Endodermal cell (in vitro differentiated cells): ENCODE results near the gene GRID1. TPM values are rescaled to one million over a fixed set of nuclear protein-coding genes. Genes with fewer than 3 reads are reported as not detected.

Experiments used
- DNase-seq: peaks from one replicate; pipeline ENCODE4 v3.0.0-alpha.2; 2017
- H3K27ac ChIP-seq: 2 replicates; pipeline ENCODE4 v1.5.1; 2013; ENCODE audit warnings: mild to moderate bottlenecking, low read depth, low read length, moderate library complexity
- H3K27me3 ChIP-seq: 2 replicates; pipeline ENCODE4 v1.6.1; 2013; ENCODE audit warnings: mild to moderate bottlenecking, low read length, moderate library complexity; ENCODE audit not compliant: insufficient read depth, control insufficient read depth, poor library complexity, severe bottlenecking
- H3K36me3 ChIP-seq: 2 replicates; pipeline ENCODE4 v1.7.0; 2013; ENCODE audit warnings: mild to moderate bottlenecking, low read length, moderate library complexity; ENCODE audit not compliant: control insufficient read depth, insufficient read depth
- H3K4me1 ChIP-seq: one replicate; pipeline ENCODE4 v1.7.0; 2013; ENCODE audit warnings: low read length; ENCODE audit not compliant: control insufficient read depth, insufficient read depth
- H3K4me3 ChIP-seq: 2 replicates; pipeline ENCODE4 v1.5.1; 2013; ENCODE audit warnings: mild to moderate bottlenecking, low read length, moderate library complexity
- H3K9ac ChIP-seq: 2 replicates; pipeline ENCODE4 v1.6.1; 2013; ENCODE audit warnings: mild to moderate bottlenecking, low read length, moderate library complexity; ENCODE audit not compliant: poor library complexity, severe bottlenecking; ENCODE audit errors: extremely low read depth
- H3K9me3 ChIP-seq: 2 replicates; pipeline ENCODE4 v1.6.1; 2013; ENCODE audit warnings: mild to moderate bottlenecking, low read length, moderate library complexity; ENCODE audit not compliant: control insufficient read depth
- H3K27ac Mint-ChIP-seq: 2 replicates; pipeline ENCODE4 v1.8.0; 2020; ENCODE audit warnings: mixed read lengths
- H3K27me3 Mint-ChIP-seq: 2 replicates; pipeline ENCODE4 v1.8.0; 2021; ENCODE audit warnings: mild to moderate bottlenecking, mixed read lengths; ENCODE audit not compliant: insufficient read depth
- H3K36me3 Mint-ChIP-seq: 2 replicates; pipeline ENCODE4 v1.8.0; 2020; ENCODE audit warnings: low read depth, mixed read lengths
- H3K4me1 Mint-ChIP-seq: 2 replicates; pipeline ENCODE4 v1.8.0; 2020; ENCODE audit warnings: mixed read lengths
- H3K4me3 Mint-ChIP-seq: 2 replicates; pipeline ENCODE4 v1.8.0; 2020; ENCODE audit warnings: mild to moderate bottlenecking, moderate library complexity, mixed read lengths
- H3K9me3 Mint-ChIP-seq: 2 replicates; pipeline ENCODE4 v1.8.0; 2020; ENCODE audit warnings: mild to moderate bottlenecking, mixed read lengths
- WGBS, 2 experiments: methylation state at CpG; one replicate each; pipeline versions ENCODE4 v1.1.5 to v1.1.7; 2013; ENCODE audit warnings: missing lambda C conversion rate in 2 of 2, mixed read lengths in 1 of 2; ENCODE audit not compliant: insufficient coverage in 1 of 2, insufficient read length in 1 of 2; 5-methylcytosine and 5-hydroxymethylcytosine counted together
- total RNA-seq, 2 donors: library from RNA; stranded (reverse); fragmentation: NEBNext Ultra II Directional in 1 of 2; extraction: Animal tissue kit (Norgen Biotek cat#: 25700) in 1 of 2; gene quantifications; 2 replicates in 1 of 2; 3 replicates in 1 of 2; pipeline ENCODE4 v1.2.1, GENCODE V29; 2021
- TF ChIP-seq, protein P1 (sequence below): fragments of 200-600 bp; sonication (generic); conservative IDR thresholded peaks from 2 replicates; pipeline ENCODE4 v1.5.0; 2021; ENCODE audit warnings: antibody characterized with exemption, mild to moderate bottlenecking

The GRID1 gene
- total RNA-seq, 2 donors from 2014 or later: 0.13 to 0.53 TPM

DNA sequence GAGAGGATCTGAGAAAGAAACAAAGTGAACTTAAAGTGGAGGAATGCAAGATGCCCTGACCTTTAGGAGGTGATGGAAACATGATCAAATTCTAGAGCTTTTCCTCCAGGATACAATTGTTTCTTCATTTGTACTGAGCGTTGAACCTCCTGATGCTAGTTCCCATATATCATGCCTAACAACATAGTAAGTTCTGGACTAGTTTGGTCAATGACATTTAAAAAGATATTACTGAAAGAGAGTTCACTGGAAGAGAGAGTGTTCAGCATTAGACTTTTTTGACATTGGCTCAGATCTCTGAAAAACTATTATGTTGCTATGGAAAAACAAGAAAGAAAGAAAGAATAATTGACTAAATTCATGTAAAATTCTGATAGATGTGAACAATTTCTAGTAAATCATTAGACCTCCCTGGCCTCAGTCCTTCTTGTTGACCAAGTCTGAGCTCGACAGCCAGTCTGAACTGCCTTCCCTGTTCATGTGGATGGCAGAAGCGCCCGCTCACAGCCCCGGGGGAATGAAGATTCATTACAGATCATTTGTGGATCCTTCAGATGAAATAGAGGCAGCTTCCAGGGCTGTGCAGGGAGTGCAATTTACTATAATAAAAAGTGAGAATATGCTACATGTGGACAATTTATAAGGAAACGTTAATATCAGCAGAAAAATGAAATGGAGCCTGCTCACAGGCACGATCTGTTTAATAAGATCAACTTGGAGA, 442.1 kb downstream of the GRID1 start:
- Mint-ChIP-seq H3K4me1 (peaks cover 10% of the 10 kb centered on the region), H3K9me3 (no peaks in the 10 kb centered on the region), H3K27ac (no peak overlapping the region), H3K4me3 (no peak overlapping the region), H3K36me3 (no peaks in the 10 kb centered on the region), H3K27me3 (no peaks in the 10 kb centered on the region)
- Histone ChIP-seq H3K9me3 (no peaks in the 10 kb centered on the region), H3K27ac (no peak overlapping the region), H3K36me3 (no peaks in the 10 kb centered on the region), H3K9ac (no peak overlapping the region), H3K27me3 (no peaks in the 10 kb centered on the region), H3K4me1 (no peaks in the 10 kb centered on the region), H3K4me3 (no peak overlapping the region)
- 94 to 100% methylated on average over 2 to 7 of the region's 7 CpGs for WGBS, 2 experiments
- TF ChIP-seq, protein P1, sequence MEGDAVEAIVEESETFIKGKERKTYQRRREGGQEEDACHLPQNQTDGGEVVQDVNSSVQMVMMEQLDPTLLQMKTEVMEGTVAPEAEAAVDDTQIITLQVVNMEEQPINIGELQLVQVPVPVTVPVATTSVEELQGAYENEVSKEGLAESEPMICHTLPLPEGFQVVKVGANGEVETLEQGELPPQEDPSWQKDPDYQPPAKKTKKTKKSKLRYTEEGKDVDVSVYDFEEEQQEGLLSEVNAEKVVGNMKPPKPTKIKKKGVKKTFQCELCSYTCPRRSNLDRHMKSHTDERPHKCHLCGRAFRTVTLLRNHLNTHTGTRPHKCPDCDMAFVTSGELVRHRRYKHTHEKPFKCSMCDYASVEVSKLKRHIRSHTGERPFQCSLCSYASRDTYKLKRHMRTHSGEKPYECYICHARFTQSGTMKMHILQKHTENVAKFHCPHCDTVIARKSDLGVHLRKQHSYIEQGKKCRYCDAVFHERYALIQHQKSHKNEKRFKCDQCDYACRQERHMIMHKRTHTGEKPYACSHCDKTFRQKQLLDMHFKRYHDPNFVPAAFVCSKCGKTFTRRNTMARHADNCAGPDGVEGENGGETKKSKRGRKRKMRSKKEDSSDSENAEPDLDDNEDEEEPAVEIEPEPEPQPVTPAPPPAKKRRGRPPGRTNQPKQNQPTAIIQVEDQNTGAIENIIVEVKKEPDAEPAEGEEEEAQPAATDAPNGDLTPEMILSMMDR: no peak
- no peak for DNase-seq

DNA sequence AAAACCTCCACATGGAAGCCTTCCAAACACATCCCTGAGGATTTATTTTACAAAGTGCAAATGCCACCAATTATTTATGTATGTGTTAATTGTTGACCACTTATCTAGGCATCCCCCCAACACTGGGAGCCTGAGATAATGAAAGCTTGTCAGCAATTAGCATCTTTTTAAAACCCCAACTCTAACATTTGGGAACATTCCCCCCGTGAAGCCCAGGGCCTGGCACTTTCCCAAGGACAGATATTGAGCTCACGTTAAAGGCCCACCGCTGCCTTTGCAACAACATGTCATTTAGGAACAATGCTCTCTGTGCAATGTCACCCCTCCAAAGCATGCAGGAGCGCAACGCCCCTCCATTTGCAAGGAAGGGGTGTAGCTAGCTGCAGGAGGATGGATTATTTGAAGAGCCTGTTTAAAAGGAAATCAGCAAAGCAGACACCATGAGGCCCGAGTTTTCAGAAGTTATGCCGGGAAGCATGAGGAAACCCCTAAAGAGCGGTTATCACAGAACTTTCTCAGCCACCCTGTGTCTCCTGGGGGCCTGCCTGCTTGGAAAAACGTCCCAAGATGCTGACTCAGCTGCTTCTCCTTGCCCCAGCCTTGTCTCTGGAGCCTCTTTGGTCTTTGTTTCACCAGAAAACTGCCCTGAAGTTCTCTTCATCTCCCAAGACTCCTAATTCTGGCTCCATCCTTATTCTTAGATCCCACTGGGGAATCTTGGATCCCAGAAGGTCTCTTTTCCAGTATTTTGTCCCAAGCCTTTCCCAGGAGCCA, 444.1 kb downstream of the GRID1 start:
- H3K27ac ChIP-seq: no peak overlapping the region
- Mint-ChIP-seq H3K27me3 (no peaks in the 10 kb centered on the region), H3K36me3 (no peaks in the 10 kb centered on the region), H3K4me1 (peaks cover 23% of the 10 kb centered on the region), H3K9me3 (no peaks in the 10 kb centered on the region), H3K27ac (no peak overlapping the region), H3K4me3 (no peak overlapping the region)
- H3K9ac ChIP-seq: no peak overlapping the region
- 88 to 90% methylated on average over 9 of the region's 9 CpGs for WGBS, 2 experiments
- TF ChIP-seq, protein P1: no peak
- no peak for DNase-seq
- no peaks in the 10 kb centered on the region for H3K36me3 ChIP-seq
- H3K4me3 ChIP-seq: no peak overlapping the region
- peaks cover 6% of the 10 kb centered on the region for H3K4me1 ChIP-seq
- H3K9me3 ChIP-seq: no peaks in the 10 kb centered on the region
- no peaks in the 10 kb centered on the region for H3K27me3 ChIP-seq

DNA sequence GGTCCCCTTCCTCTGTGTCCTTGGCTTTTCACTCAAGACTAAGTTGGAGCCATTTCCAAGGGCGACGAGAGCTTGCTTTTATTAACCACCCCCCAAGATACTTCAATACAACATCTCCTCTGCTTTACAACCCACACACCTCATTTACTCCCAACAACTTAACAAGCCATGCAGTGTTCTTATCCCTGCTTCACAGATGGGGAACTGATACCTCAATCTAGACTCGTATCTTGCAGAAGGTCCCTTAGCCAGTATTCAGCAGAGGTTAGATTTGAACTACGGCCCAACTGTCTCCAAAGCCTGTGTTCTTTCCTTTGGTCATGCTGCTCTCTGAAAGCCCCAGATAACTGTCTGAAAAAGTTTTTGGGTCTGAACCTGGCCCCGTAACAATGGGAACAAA, 444.8 kb downstream of the GRID1 start:
- no peak overlapping the region for H3K4me3 ChIP-seq
- H3K27me3 ChIP-seq: no peaks in the 10 kb centered on the region
- DNase-seq: no peak
- H3K9ac ChIP-seq: no peak overlapping the region
- H3K4me1 ChIP-seq: peaks cover 8% of the 10 kb centered on the region
- no peaks in the 10 kb centered on the region for H3K36me3 ChIP-seq
- TF ChIP-seq, protein P1: no peak
- H3K27ac ChIP-seq: no peak overlapping the region
- Mint-ChIP-seq H3K4me1 (peaks cover 23% of the 10 kb centered on the region), H3K36me3 (no peaks in the 10 kb centered on the region), H3K27ac (no peak overlapping the region), H3K27me3 (no peaks in the 10 kb centered on the region), H3K9me3 (no peaks in the 10 kb centered on the region), H3K4me3 (no peak overlapping the region)
- H3K9me3 ChIP-seq: no peaks in the 10 kb centered on the region
- 93 to 100% methylated on average over 5 of the region's 5 CpGs for WGBS, 2 experiments
